Left renal pelvis (tissue), 4 donors: ENCODE data around the gene CES3. TPM values are rescaled to one million over a fixed set of nuclear protein-coding genes. Genes with fewer than 3 reads are reported as not detected.
"Not testable (repeated sequence)": the region's sequence is repeated elsewhere in the genome, so short reads cannot be mapped to it uniquely, and the experiment has no call there.

Experiments used
- DNase-seq, 4 donors: peaks; one replicate each; pipeline ENCODE4 v3.0.0-alpha.2; 2013; ENCODE audit warnings: low read depth in 4 of 4, low spot score in 3 of 4
- polyA plus RNA-seq, 4 donors: library from polyadenylated mRNA; unstranded; fragments of 120-200 nt; gene quantifications; one replicate each; pipeline ENCODE4 v1.2.1, GENCODE V29; 2013; ENCODE audit not compliant: insufficient read length in 4 of 4

Gene CES3
- polyA plus RNA-seq, 4 donors: 0.74 to 3.5 (median 2.0) TPM

GRCh38 chr16:66926171-66926947 lies 34.7 kb upstream of the CES3 start:
- DNase-seq: no peak

GRCh38 chr16:66926961-66927436 lies 34.1 kb upstream of the CES3 start:
- DNase-seq: no peak

GRCh38 chr16:66927918-66928649 lies 33.0 kb upstream of the CES3 start:
- DNase-seq: no peak

DNA sequence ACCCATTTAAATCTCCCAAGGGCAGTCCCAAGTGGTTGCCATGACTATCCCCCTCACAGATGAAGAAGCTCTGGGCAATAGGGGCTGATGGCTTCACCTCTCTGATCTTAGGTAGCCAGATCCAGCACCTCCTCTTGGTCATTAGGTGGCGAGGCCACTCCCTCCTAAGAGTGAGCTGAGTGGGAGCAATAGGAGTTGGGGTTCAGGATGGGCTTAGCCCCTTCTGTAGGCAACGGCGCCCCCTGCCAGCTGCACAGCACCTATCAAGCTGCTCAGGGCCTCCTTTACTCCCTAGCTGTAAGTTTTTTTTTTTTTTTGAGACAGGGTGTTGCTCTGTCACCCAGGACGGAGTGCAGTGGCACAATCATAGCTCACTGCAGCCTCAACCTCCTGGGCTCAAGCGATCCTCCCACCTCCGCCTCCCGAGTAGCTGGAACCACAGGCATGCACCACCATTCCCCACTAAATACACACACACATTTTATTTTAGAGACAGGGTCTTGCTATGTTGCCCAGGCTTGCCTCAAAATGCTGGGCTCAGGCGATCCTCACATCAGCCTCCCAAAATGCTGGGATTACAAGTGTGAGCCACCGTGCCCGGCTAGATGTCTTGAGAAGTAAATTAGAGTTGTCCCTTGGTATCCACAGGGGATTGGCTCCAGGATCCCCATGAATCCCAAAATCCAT lies 32.2 kb upstream of the CES3 start:
- DNase-seq: no peak

DNA sequence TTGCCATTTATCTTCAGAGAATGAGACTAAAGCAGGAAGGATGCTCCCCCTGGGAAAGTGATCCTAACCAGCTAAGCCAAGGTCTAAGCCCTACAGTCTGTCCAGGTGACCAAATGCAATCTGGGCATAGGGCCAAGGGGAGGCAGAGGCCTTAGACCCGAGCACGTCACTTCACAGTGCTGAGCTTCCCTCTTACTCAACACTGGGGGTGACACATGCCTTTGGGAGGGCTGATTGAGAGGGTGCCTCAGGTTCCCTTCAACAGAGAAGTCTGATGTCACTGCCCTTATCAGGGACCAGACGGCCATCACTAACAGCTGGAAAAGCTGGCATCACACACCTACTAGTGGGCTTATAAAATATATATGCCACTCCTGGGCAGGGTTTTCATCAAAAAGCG lies 30.9 kb upstream of the CES3 start:
- DNase-seq: no peak

DNA sequence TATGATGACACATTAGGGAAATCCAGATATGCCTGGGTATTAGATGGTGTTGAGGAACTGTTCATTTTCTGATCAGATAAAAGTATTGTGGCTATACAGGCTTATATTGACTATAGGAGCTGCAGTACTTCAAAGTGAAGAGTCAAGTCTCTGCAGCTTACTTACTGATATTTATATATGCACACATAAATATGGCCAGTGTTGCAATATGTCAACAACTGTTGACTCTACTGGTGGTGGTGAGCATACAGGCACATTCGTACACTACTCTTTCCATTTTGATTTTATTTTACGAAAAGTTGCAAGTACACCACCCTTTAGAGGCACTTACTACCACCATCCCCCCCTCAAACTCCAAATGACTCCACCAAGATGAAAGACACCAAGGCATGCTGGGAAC lies 29.4 kb upstream of the CES3 start:
- DNase-seq: no peak

- no peak for DNase-seq
These were observed 29.0 kb upstream of the CES3 start for GRCh38 chr16:66932076-66932475.

- DNase-seq: no peak
These were observed 27.3 kb upstream of the CES3 start for GRCh38 chr16:66933776-66934137.

GRCh38 chr16:66934138-66934838 lies 26.8 kb upstream of the CES3 start, which contains the start of gene CIAO2B:
TSS of gene CIAO2B (minus strand) at chr16:66934402. CDS start at chr16:66934364, 38 bp downstream.
- peak; percentile 69 to 81 (median 78) for DNase-seq

GRCh38 chr16:66934839-66935313 lies 26.2 kb upstream of the CES3 start:
- not testable (repeated sequence) for DNase-seq

GRCh38 chr16:66935314-66936011 lies 25.6 kb upstream of the CES3 start, which contains the start of gene CES2:
TSS of gene CES2 (plus strand) at chr16:66935516. CDS start at chr16:66935636, 120 bp downstream.
- no peak for DNase-seq

GRCh38 chr16:66936462-66936861 lies 24.6 kb upstream of the CES3 start:
- DNase-seq: no peak

DNA sequence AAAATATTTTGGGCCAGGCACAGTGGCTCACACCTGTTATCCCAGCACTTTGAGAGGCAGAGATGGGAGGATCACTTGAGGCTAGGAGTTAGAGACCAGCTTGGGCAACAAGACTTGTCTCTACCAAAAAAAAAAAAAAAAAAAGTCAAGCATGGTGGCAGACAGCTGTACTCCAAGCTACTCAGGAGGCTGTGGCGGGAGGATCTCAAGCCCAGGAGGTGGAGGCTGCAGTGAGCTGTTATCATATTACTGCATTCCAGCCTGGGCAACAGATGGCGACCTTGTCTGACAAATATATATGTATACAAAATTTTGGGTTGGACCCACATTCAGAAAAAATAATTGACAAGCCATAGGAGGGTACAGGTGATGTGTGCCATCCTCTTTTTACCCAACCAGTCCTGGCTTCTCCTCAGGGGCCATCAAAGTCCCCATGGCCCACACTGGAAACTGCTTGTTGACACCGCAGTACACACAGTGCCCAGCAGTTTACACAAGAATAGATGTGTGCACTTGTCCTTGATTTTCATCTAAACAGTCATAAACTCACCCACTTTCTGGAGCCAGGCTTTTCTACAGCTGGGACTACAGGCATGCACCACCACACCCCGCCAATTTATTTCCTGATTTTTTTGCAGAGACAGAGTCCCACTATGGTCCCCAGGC lies 24.0 kb upstream of the CES3 start:
- DNase-seq: no peak

GRCh38 chr16:66937725-66938337 lies 23.2 kb upstream of the CES3 start:
- DNase-seq: no peak

DNA sequence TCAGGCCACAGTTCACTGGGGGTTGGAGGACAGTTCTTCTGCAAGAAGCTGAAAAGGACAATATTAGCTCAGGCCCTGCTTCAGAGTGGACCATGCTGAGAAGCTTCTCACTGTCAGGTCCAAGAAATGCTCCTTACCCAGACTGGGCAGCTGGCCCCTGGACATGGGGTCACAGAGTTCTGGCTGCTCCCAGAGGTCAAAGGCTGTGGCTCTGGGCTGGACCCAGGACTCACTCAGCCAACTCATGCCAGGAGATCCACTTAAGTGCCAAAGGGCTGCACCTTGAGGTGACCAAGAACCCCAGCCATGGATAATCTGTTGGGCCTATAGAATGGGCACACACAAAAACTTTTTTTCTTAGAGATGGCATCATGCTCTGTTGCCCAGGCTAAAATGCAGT lies 21.7 kb upstream of the CES3 start:
- no peak for DNase-seq

DNA sequence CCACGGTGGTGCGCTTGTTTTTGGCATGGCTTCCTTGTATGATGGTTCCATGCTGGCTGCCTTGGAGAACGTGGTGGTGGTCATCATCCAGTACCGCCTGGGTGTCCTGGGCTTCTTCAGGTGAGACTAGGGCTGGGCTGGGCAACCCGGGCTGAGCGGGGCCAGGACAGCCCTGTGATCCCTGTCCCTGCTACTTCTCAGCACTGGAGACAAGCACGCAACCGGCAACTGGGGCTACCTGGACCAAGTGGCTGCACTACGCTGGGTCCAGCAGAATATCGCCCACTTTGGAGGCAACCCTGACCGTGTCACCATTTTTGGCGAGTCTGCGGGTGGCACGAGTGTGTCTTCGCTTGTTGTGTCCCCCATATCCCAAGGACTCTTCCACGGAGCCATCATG lies 20.8 kb upstream of the CES3 start:
- DNase-seq: no peak

- DNase-seq: no peak
These were observed 18.1 kb upstream of the CES3 start for GRCh38 chr16:66942981-66943380.

DNA sequence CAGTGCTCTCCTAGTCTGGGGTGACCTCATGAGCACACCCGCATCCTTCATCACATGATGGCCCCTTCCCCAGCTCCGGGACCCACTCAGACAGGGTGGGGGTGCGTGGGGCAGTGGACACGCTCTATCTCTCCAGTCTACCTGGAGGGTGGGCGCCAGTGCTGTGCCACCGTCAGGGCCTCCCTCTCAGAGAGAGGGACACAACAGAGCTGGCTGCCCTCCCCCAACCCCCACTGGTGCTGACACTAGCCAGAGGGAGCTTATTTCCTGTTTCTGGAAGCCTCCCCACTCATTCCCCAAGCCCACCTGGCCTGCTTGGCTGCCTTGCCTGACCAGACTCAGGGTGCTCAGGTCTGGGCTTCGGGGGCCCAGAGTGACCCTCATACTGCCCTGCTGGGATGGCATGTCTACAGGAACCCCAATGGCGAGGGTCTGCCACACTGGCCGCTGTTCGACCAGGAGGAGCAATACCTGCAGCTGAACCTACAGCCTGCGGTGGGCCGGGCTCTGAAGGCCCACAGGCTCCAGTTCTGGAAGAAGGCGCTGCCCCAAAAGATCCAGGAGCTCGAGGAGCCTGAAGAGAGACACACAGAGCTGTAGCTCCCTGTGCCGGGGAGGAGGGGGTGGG lies 17.5 kb upstream of the CES3 start:
- DNase-seq: no peak
